Measurements from ENCODE around the gene ZNF557. TPM values are rescaled to one million over a fixed set of nuclear protein-coding genes. Genes with fewer than 3 reads are reported as not detected.

ZNF557 gene
- total RNA-seq, 4 donors from 2014 or later = 7.6 to 34.9 (median 15.7) TPM

GRCh38 chr19:7109678-7110289, 40.3 kb downstream of the ZNF557 start:
- no peak overlapping the region for H3K27ac ChIP-seq
- no peak for TF ChIP-seq CTCF (IDR thresholded peaks at IDR 0.05)
- DNase-seq = no peak
- H3K4me1 ChIP-seq = no peaks in the 10 kb centered on the region
- no peak overlapping the region for H3K4me3 ChIP-seq
- H3K9me3 ChIP-seq = no peaks in the 10 kb centered on the region
- H3K27me3 ChIP-seq = no peaks in the 10 kb centered on the region
- no peaks in the 10 kb centered on the region for H3K36me3 ChIP-seq
- intact Hi-C loops (cut with DNase I; ENCODE audit: low total_unique reads) = no loop called here

- no peak for DNase-seq
- Histone ChIP-seq H3K9me3 (no peaks in the 10 kb centered on the region), H3K27ac (no peak overlapping the region), H3K4me1 (no peaks in the 10 kb centered on the region), H3K4me3 (no peak overlapping the region), H3K27me3 (no peaks in the 10 kb centered on the region), H3K36me3 (no peaks in the 10 kb centered on the region)
- TF ChIP-seq POLR2A (IDR thresholded peaks at IDR 0.05) = no peak
- no peak for TF ChIP-seq CTCF (IDR thresholded peaks at IDR 0.05)
- intact Hi-C loops (cut with DNase I; ENCODE audit: low total_unique reads) = no loop called here
These were observed 43.2 kb downstream of the ZNF557 start for GRCh38 chr19:7112675-7113074.

GRCh38 chr19:7113233-7113632, 43.7 kb downstream of the ZNF557 start:
- intact Hi-C loops (cut with DNase I; ENCODE audit: low total_unique reads) = no loop called here

GRCh38 chr19:7115721-7116120, 46.2 kb downstream of the ZNF557 start:
- no peak overlapping the region for H3K27ac ChIP-seq
- TF ChIP-seq CTCF (IDR thresholded peaks at IDR 0.05) = no peak
- TF ChIP-seq POLR2A (IDR thresholded peaks at IDR 0.05) = no peak
- H3K9me3 ChIP-seq = no peaks in the 10 kb centered on the region
- no peaks in the 10 kb centered on the region for H3K4me1 ChIP-seq
- H3K4me3 ChIP-seq = no peak overlapping the region
- DNase-seq = no peak
- no peaks in the 10 kb centered on the region for H3K36me3 ChIP-seq
- H3K27me3 ChIP-seq = no peaks in the 10 kb centered on the region
- intact Hi-C loops (cut with DNase I; ENCODE audit: low total_unique reads) = no loop called here

More at GRCh38 chr19:7113233-7113632, 43.7 kb downstream of the ZNF557 start:
- Histone ChIP-seq H3K4me3 (no peak overlapping the region), H3K36me3 (no peaks in the 10 kb centered on the region), H3K9me3 (no peaks in the 10 kb centered on the region), H3K27ac (no peak overlapping the region), H3K4me1 (no peaks in the 10 kb centered on the region), H3K27me3 (no peaks in the 10 kb centered on the region)
- TF ChIP-seq CTCF (IDR thresholded peaks at IDR 0.05) = no peak
- no peak for TF ChIP-seq POLR2A (IDR thresholded peaks at IDR 0.05)
- DNase-seq = no peak

- no peaks in the 10 kb centered on the region for H3K36me3 ChIP-seq
- intact Hi-C loops (cut with DNase I; ENCODE audit: low total_unique reads) = no loop called here
- no peaks in the 10 kb centered on the region for H3K9me3 ChIP-seq
These were observed 47.7 kb downstream of the ZNF557 start for GRCh38 chr19:7117248-7117647.

More at GRCh38 chr19:7117248-7117647, 47.7 kb downstream of the ZNF557 start:
- TF ChIP-seq POLR2A (IDR thresholded peaks at IDR 0.05) = no peak
- TF ChIP-seq CTCF (IDR thresholded peaks at IDR 0.05) = no peak
- Histone ChIP-seq H3K4me3 (no peak overlapping the region), H3K4me1 (no peaks in the 10 kb centered on the region), H3K27me3 (no peaks in the 10 kb centered on the region), H3K27ac (no peak overlapping the region)
- DNase-seq = no peak

All from uterus (tissue), 4 donors.